OCI-LY1 (cell line): ENCODE results near the gene TACR1.

Source experiments
- H2AFZ ChIP-seq: fragments of 200-600 bp; sonication (generic), shearing (Covaris generic); 2 replicates; pipeline ENCODE4 v1.6.0; 2014; ENCODE audit warnings: antibody characterized with exemption, mild to moderate bottlenecking, low read length
- H3F3A ChIP-seq: fragments of 200-600 bp; sonication (generic), shearing (Covaris generic); 2 replicates; pipeline ENCODE4 v1.6.0; 2014; ENCODE audit warnings: mild to moderate bottlenecking, antibody characterized with exemption, low read length, moderate library complexity; ENCODE audit not compliant: insufficient read depth
- H3K27ac ChIP-seq: fragments of 200-600 bp; sonication (generic); 2 replicates; pipeline ENCODE4 v1.5.1; 2014; ENCODE audit warnings: low read length, mixed run types, mild to moderate bottlenecking, low read depth; ENCODE audit not compliant: poor library complexity, severe bottlenecking
- H3K27me3 ChIP-seq: fragments of 200-600 bp; sonication (generic); 2 replicates; pipeline ENCODE4 v1.6.0; 2014; ENCODE audit warnings: antibody characterized with exemption, mild to moderate bottlenecking, low read length, moderate library complexity; ENCODE audit not compliant: insufficient read depth
- H3K36me3 ChIP-seq: fragments of 200-600 bp; sonication (generic); 2 replicates; pipeline ENCODE4 v1.6.1; 2014; ENCODE audit warnings: mild to moderate bottlenecking, antibody characterized with exemption, low read length, moderate library complexity, mixed read lengths; ENCODE audit not compliant: insufficient read depth
- H3K4me1 ChIP-seq: fragments of 200-600 bp; sonication (generic); 2 replicates; pipeline ENCODE4 v1.5.1; 2014; ENCODE audit warnings: mild to moderate bottlenecking, low read length, moderate library complexity; ENCODE audit not compliant: insufficient read depth, severe bottlenecking
- H3K4me2 ChIP-seq: fragments of 200-600 bp; sonication (generic), shearing (Covaris generic); 2 replicates; pipeline ENCODE4 v1.6.1; 2014; ENCODE audit warnings: low read length
- H3K4me3 ChIP-seq: fragments of 200-600 bp; sonication (generic); 2 replicates; pipeline ENCODE4 v1.5.1; 2014; ENCODE audit warnings: low read length, low read depth, mild to moderate bottlenecking, mixed read lengths; ENCODE audit not compliant: poor library complexity, severe bottlenecking
- H3K79me2 ChIP-seq: fragments of 200-600 bp; shearing (Covaris generic); 2 replicates; pipeline ENCODE4 v1.6.1; 2016; ENCODE audit warnings: mixed run types, low read length, mixed read lengths; ENCODE audit not compliant: insufficient read depth
- H3K9ac ChIP-seq: fragments of 200-600 bp; sonication (generic), shearing (Covaris generic); 2 replicates; pipeline ENCODE4 v1.6.1; 2014; ENCODE audit warnings: mild to moderate bottlenecking, low read length, mixed read lengths
- H3K9me2 ChIP-seq: fragments of 200-600 bp; sonication (generic), shearing (Covaris generic); 2 replicates; pipeline ENCODE4 v1.6.1; 2014; ENCODE audit warnings: low read depth, mild to moderate bottlenecking, low read length, mixed read lengths
- H3K9me3 ChIP-seq: fragments of 200-600 bp; shearing (Covaris generic); 2 replicates; pipeline ENCODE4 v1.6.1; 2014; ENCODE audit warnings: low read length, mixed read lengths
- H4K20me1 ChIP-seq: fragments of 200-600 bp; sonication (generic), shearing (Covaris generic); 2 replicates; pipeline ENCODE4 v1.6.0; 2016; ENCODE audit warnings: mild to moderate bottlenecking, low read length; ENCODE audit not compliant: insufficient read depth
- EZH2 ChIP-seq: fragments of 200-600 bp; sonication (generic), shearing (Covaris generic); IDR thresholded peaks from 2 replicates; pipeline ENCODE4 v1.8.0; 2017; ENCODE audit warnings: borderline replicate concordance, mixed run types, mild to moderate bottlenecking, antibody characterized with exemption, low read length, moderate library complexity, mixed read lengths
- TF ChIP-seq, protein P1 (sequence below): fragments of 200-600 bp; sonication (generic), shearing (Covaris generic); IDR thresholded peaks from 2 replicates; pipeline ENCODE4 v1.5.1; 2017; ENCODE audit warnings: mild to moderate bottlenecking, antibody characterized with exemption, low read length, moderate library complexity, mixed read lengths

Gene TACR1

GRCh38 chr2:75102011-75102410 lies 97.3 kb downstream of the TACR1 start:
- no peak overlapping the region for H3K9ac ChIP-seq
- no peaks in the 10 kb centered on the region for H3K9me2 ChIP-seq
- no peaks in the 10 kb centered on the region for H3K79me2 ChIP-seq
- no peaks in the 10 kb centered on the region for H3F3A ChIP-seq
- no peak for TF ChIP-seq EZH2
- TF ChIP-seq, protein P1, sequence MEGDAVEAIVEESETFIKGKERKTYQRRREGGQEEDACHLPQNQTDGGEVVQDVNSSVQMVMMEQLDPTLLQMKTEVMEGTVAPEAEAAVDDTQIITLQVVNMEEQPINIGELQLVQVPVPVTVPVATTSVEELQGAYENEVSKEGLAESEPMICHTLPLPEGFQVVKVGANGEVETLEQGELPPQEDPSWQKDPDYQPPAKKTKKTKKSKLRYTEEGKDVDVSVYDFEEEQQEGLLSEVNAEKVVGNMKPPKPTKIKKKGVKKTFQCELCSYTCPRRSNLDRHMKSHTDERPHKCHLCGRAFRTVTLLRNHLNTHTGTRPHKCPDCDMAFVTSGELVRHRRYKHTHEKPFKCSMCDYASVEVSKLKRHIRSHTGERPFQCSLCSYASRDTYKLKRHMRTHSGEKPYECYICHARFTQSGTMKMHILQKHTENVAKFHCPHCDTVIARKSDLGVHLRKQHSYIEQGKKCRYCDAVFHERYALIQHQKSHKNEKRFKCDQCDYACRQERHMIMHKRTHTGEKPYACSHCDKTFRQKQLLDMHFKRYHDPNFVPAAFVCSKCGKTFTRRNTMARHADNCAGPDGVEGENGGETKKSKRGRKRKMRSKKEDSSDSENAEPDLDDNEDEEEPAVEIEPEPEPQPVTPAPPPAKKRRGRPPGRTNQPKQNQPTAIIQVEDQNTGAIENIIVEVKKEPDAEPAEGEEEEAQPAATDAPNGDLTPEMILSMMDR, result no peak
- no peaks in the 10 kb centered on the region for H3K4me1 ChIP-seq
- H4K20me1 ChIP-seq, result no peaks in the 10 kb centered on the region
- no peak overlapping the region for H3K27ac ChIP-seq
- H3K4me2 ChIP-seq, result no peak overlapping the region
- no peak overlapping the region for H3K4me3 ChIP-seq
- no peaks in the 10 kb centered on the region for H3K36me3 ChIP-seq
- no peaks in the 10 kb centered on the region for H3K9me3 ChIP-seq
- H2AFZ ChIP-seq, result no peak overlapping the region
- H3K27me3 ChIP-seq, result no peaks in the 10 kb centered on the region

- Histone ChIP-seq H3K9ac (no peak overlapping the region), H3K4me3 (no peak overlapping the region), H3K79me2 (no peaks in the 10 kb centered on the region), H3K9me2 (no peaks in the 10 kb centered on the region), H3K4me2 (no peak overlapping the region), H3F3A (no peaks in the 10 kb centered on the region), H3K27ac (no peak overlapping the region), H3K36me3 (no peaks in the 10 kb centered on the region), H2AFZ (no peak overlapping the region), H3K27me3 (no peaks in the 10 kb centered on the region), H3K9me3 (no peaks in the 10 kb centered on the region), H4K20me1 (no peaks in the 10 kb centered on the region), H3K4me1 (no peaks in the 10 kb centered on the region)
- no peak for TF ChIP-seq EZH2
- TF ChIP-seq, protein P1, result no peak
Measured at GRCh38 chr2:75100801-75101151, 98.5 kb downstream of the TACR1 start.

DNA sequence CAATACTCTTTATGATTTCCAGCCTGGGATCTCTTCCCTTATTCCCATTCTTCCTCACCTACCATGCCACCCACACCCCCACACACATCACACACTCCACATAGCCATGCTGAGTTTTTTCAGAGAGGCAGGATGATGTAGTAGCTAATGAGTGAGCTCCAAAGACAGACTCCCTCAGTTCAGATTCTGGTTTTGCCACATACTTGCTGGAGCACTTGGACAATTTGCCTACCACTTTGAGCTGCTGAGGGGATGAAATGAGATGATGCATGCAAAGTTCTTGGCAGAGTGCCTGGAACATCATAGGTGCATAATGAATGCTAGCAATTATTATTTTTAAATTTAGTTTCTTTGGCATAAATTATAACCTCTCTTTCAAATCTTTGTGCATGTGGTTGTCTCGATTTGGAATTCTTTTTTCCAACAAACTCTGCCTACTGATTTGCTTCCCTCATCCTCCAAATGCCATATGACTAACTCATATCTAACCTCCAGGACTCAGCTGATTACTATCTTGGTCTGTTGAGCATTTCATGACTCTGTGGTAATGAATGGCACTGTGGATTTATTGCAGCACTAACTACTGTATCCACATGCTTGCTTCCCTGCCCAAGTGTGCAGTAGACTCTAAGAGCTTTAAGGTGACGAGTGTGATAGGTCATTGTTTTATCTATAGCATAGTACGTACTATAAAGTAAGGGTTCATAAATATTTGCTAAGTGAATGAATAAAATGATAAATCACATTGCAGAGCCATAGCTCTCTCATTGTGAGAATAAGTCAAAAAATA lies 99.1 kb downstream of the TACR1 start:
- no peak for TF ChIP-seq EZH2
- TF ChIP-seq, protein P1, result no peak
- Histone ChIP-seq H3K9me3 (no peaks in the 10 kb centered on the region), H3K27me3 (no peaks in the 10 kb centered on the region), H3K27ac (no peak overlapping the region), H3K4me3 (no peak overlapping the region), H3F3A (no peaks in the 10 kb centered on the region), H3K9me2 (no peaks in the 10 kb centered on the region), H3K4me2 (no peak overlapping the region), H3K79me2 (no peaks in the 10 kb centered on the region), H3K4me1 (no peaks in the 10 kb centered on the region), H3K9ac (no peak overlapping the region), H2AFZ (no peak overlapping the region), H4K20me1 (no peaks in the 10 kb centered on the region), H3K36me3 (no peaks in the 10 kb centered on the region)
